Transverse colon (tissue), 4 donors: ENCODE results near the gene DEFB123. TPM values are rescaled to one million over a fixed set of nuclear protein-coding genes. Genes with fewer than 3 reads are reported as not detected.

Experiments
- DNase-seq: peaks from one replicate; pipeline ENCODE4 v3.0.0-alpha.2; 2019
- H3K27ac ChIP-seq, 4 donors: fragments of 200-600 bp; sonication (generic); 2 replicates each; pipeline ENCODE4 v1.5.1; 2016 to 2018; ENCODE audit warnings: inconsistent platforms in 4 of 4
- H3K27me3 ChIP-seq: fragments of 200-600 bp; sonication (generic); 2 replicates; pipeline ENCODE4 v1.5.1; 2017; ENCODE audit warnings: inconsistent platforms
- H3K36me3 ChIP-seq, 4 donors: fragments of 200-600 bp; sonication (generic); 2 replicates each; pipeline ENCODE4 v1.5.1; 2017 to 2019; ENCODE audit warnings: inconsistent platforms in 4 of 4
- H3K4me1 ChIP-seq, 4 donors: fragments of 200-600 bp; sonication (generic); 2 replicates each; pipeline ENCODE4 v1.5.1; 2017 to 2020; ENCODE audit warnings: inconsistent platforms in 4 of 4
- H3K4me3 ChIP-seq, 4 donors: fragments of 200-600 bp; sonication (generic); 1 replicate in 1 of 4; 2 replicates in 3 of 4; pipeline versions ENCODE4 v1.5.1 to v1.6.1; 2017 to 2019; ENCODE audit warnings: inconsistent platforms in 4 of 4
- H3K9me3 ChIP-seq, 2 donors: fragments of 200-600 bp; sonication (generic); 2 replicates each; pipeline ENCODE4 v1.5.1; 2017 to 2019; ENCODE audit warnings: inconsistent platforms in 2 of 2
- EP300 ChIP-seq: sonication (generic); formaldehyde crosslinking; IDR thresholded peaks from one replicate; pipeline ENCODE4 v1.6.1; 2017; ENCODE audit warnings: antibody characterized with exemption, low read depth
- POLR2A ChIP-seq: fragments of 450-650 bp; IDR thresholded peaks from one replicate; pipeline ENCODE4 v1.6.1; 2016; ENCODE audit warnings: antibody characterized with exemption, mild to moderate bottlenecking, moderate library complexity
- POLR2AphosphoS5 ChIP-seq, 3 donors: sonication (generic); formaldehyde crosslinking; IDR thresholded peaks; one replicate each; pipeline ENCODE4 v1.6.1; 2016; ENCODE audit warnings: antibody characterized with exemption in 3 of 3
- WGBS, 2 donors: methylation state at CpG; one replicate each; pipeline ENCODE4 v1.1.5; 2018; ENCODE audit warnings: low coverage in 1 of 2; 5-methylcytosine and 5-hydroxymethylcytosine counted together
- in situ Hi-C, 4 donors: fragments of 200-750 bp; cut with MboI; loops; one replicate each; pipeline versions ENCODE4 v1.15.0 to v1.15.1; 2017; ENCODE audit warnings: low sequenced_read_pairs in 3 of 4, low pct_ligation_motif_present in 1 of 4, low pct_unique_long_range_greater_than_20kb in 1 of 4
- intact Hi-C: fragments of 100-400 bp; cut with DNase I; formaldehyde crosslinking; loops from one replicate; pipeline ENCODE4 v1.15.1; 2023; ENCODE audit warnings: low total_unique reads
- total RNA-seq, 4 donors: library from RNA; depleted of rRNA; stranded (reverse); fragments of >200 nt; gene quantifications; one replicate each; pipeline ENCODE4 v1.1.0, GENCODE V29; 2016
- TF ChIP-seq, protein P1 (sequence below), 5 experiments: fragments of 200-600 bp in 3 of 5; fragments of 450-650 bp in 2 of 5; sonication (generic) in 3 of 5; IDR thresholded peaks; 1 replicate in 2 of 5; 2 replicates in 3 of 5; pipeline ENCODE4 v1.5.1; 2016 to 2017; ENCODE audit warnings: antibody characterized with exemption in 5 of 5, inconsistent platforms in 3 of 5, mild to moderate bottlenecking in 2 of 5, moderate library complexity in 1 of 5

Gene DEFB123
- total RNA-seq, 4 donors from 2014 or later, result not detected

DNA sequence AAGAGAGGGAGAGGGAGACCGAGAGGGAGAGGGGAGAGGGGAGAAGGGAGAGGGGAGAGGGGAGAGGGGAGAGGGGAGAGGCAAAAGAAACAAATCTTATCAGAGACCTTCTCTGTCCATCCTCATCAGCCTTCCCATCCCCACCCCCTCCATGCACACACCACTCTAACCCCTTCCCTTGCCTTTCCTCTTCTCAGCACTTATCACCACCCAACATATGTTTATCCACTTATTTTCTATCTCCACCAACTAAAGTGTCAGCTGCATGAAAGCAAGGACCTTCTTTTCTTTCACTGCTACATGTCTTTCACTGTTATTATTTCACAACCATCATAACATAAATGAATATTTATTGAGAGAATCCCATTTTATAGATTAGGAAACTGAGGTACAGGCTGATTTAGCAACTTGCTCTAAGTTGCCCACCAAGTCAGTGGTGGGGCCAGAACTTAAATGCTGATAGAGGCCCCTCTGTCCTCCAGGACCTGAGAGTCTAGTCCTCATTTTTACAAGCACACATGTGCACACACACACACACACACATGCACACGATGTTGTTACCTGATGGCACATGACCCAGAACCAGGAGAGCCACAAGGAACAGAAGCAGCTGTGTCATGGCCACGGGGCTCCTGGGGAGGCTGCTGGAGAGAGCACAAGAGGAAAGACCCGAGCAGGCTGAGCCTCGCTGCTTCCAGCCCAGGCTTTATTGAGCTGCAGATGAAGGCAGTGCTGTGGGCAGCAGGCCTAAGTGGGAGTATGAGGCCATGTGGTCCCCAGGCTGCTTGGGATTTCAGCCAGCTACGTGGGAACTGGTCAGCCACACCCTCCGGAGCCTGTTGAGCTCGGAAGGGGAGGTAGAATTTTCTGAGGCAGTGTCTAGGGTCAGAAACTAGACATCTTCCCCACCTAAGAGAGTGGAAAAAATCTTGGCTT, 32.2 kb downstream of the DEFB123 start:
- no peak for DNase-seq
- H3K9me3 ChIP-seq, result no peaks in the 10 kb centered on the region
- peaks cover 21% of the 10 kb centered on the region for H3K27me3 ChIP-seq
- no peaks in the 10 kb centered on the region for H3K36me3 ChIP-seq
- in situ Hi-C loops (no loop called here), intact Hi-C loops (no loop called here)
- peaks cover 0 to 10% (median 3%) of the 10 kb centered on the region in 4 donors for H3K4me1 ChIP-seq
- H3K4me3 ChIP-seq, result no peak overlapping the region
- WGBS, 2 donors, result 58% methylated on average over 8 of the region's 8 CpGs; no CpG with 5 or more reads in 1 of the 2 donors
- TF ChIP-seq EP300, result no peak
- TF ChIP-seq, protein P1, sequence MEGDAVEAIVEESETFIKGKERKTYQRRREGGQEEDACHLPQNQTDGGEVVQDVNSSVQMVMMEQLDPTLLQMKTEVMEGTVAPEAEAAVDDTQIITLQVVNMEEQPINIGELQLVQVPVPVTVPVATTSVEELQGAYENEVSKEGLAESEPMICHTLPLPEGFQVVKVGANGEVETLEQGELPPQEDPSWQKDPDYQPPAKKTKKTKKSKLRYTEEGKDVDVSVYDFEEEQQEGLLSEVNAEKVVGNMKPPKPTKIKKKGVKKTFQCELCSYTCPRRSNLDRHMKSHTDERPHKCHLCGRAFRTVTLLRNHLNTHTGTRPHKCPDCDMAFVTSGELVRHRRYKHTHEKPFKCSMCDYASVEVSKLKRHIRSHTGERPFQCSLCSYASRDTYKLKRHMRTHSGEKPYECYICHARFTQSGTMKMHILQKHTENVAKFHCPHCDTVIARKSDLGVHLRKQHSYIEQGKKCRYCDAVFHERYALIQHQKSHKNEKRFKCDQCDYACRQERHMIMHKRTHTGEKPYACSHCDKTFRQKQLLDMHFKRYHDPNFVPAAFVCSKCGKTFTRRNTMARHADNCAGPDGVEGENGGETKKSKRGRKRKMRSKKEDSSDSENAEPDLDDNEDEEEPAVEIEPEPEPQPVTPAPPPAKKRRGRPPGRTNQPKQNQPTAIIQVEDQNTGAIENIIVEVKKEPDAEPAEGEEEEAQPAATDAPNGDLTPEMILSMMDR (IDR thresholded peaks at IDR 0.05), result no peak
- no peak overlapping the region for H3K27ac ChIP-seq

DNA sequence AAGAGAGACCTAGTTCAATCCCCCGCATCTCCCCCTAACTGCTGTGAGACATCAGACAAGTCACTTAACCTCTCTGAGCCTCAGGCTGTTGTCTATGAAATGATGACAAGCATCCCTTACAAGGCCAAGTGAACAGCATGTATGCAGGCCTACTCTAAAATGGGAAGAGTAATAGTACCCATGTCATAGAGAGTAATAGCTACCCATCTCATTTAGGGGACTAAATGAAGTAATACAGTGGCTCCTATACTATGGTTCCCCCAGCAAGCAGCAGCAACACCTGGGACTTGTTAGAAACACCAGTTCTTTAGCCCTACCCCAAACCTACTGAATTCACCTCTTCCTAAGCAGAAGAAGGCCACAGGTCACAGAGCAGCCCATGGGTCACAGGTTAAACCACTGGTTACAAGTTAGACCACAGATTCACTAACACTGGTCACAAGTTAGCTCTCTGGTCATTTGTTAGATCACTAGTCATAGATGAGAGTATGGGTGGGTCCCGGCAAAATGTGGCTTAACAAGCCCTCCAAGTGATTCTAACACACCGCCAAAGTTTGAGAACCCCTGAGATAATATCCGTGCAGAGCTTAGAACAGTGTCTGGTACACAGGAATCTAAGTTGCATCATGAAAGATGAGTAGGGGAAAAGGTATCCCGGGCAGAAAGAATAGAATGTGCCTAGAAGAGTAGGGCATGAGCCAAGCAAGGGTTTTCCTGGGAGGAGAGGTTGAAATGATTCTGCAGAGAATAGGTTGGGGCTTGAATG, 33.1 kb downstream of the DEFB123 start:
- Histone ChIP-seq H3K4me1 (peaks cover 0 to 10% (median 3%) of the 10 kb centered on the region in 4 donors), H3K9me3 (no peaks in the 10 kb centered on the region), H3K36me3 (no peaks in the 10 kb centered on the region), H3K27ac (no peak overlapping the region), H3K4me3 (no peak overlapping the region), H3K27me3 (peaks cover 21% of the 10 kb centered on the region)
- in situ Hi-C loops (no loop called here), intact Hi-C loops (no loop called here)
- no peak for DNase-seq
- TF ChIP-seq POLR2A, result no peak
- TF ChIP-seq EP300, result no peak
- no peak for TF ChIP-seq POLR2AphosphoS5 (IDR thresholded peaks at IDR 0.05)
- TF ChIP-seq, protein P1 (IDR thresholded peaks at IDR 0.05), result no peak
- 68 to 83% methylated on average over 2 to 5 of the region's 5 CpGs for WGBS, 2 donors

DNA sequence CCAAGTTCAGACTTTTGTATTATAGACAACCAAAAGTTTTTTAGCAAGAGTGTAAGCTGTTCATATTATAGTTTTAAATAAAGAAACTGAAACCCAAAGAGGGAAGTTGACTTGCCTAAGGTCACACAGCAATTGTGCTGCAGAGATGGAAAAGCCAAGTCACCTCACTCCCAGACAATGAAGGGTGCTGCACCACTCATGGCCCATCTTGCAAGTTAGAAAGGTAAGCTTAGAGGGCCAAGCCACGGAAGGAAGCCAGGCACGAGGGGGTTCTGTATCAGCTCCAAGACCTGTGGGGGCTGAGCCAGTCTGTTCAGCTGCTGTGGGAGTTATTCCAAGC, 33.6 kb downstream of the DEFB123 start:
- peak overlapping the region in 1 of 4 donors; percentile 17 for H3K27ac ChIP-seq
- H3K4me1 ChIP-seq, result peaks cover 0 to 10% (median 3%) of the 10 kb centered on the region in 4 donors
- H3K27me3 ChIP-seq, result peaks cover 21% of the 10 kb centered on the region
- H3K4me3 ChIP-seq, result no peak overlapping the region
- TF ChIP-seq, protein P1 (IDR thresholded peaks at IDR 0.05), result no peak
- no peak for DNase-seq
- intact Hi-C loops, result no loop called here
- no peaks in the 10 kb centered on the region for H3K36me3 ChIP-seq
- H3K9me3 ChIP-seq, result no peaks in the 10 kb centered on the region
- WGBS, 2 donors, result 71% methylated on average over 2 of the region's 2 CpGs; no CpG with 5 or more reads in 1 of the 2 donors
- in situ Hi-C loops, result no loop called here

DNA sequence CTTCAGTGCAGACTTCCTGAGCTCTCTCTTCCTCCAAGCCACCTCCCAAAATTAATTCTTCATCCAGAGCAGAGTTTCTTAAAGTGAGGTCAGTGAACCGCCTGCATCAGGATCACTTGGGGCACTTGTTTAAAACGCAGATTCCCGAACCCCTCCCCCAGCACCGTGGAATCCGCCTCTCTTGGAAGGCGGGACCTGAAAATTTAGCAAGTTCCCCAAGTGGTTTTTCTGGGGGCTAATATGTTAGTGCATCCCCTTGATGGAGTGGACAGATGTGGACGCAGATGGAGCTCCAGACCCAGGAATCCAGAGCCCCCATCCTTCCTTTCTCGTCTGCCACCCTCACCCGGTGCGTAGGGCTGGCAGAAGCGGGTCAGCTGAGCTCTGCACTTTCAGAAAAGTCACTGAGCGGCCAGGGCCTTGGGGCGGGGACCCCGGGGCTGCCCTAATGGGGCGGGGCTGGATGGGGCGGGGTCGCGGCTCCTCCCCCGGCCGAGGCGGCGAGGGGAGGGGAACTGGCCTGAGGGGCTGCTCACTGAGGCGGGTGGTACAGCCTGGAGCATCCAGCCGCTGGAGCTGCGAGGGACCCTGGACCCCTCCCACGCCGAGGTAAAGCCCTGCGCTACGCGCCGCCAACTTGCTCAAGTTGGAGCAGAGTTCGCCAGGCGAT, 34.5 kb downstream of the DEFB123 start, which contains the start of the genes DEFB124 and REM1:
Gene DEFB124, minus strand, starts transcription at position 370 of the 670 bp plus-strand sequence. CDS start 2,114 bp downstream, outside the sequence.
Gene REM1, plus strand, starts transcription at position 531 of the 670 bp plus-strand sequence. CDS start 1,158 bp downstream, outside the sequence.
- intact Hi-C loops, result no loop called here
- H3K4me3 ChIP-seq, result peak within 1 kb of the TSS; percentile 16 to 53 (median 32)
- 25% methylated on average over 24 of the region's 33 CpGs; no CpG with 5 or more reads in 1 of the 2 donors for WGBS, 2 donors
- H3K36me3 ChIP-seq, result no peaks in the 10 kb centered on the region
- in situ Hi-C loops, result no loop called here
- H3K27ac ChIP-seq, result peak within 1 kb of the TSS; percentile 41 to 75 (median 63)
- no peaks in the 10 kb centered on the region for H3K9me3 ChIP-seq
- no peak for DNase-seq
- no peak for TF ChIP-seq POLR2A
- TF ChIP-seq EP300, result no peak
- TF ChIP-seq POLR2AphosphoS5 (IDR thresholded peaks at IDR 0.05), result no peak
- TF ChIP-seq, protein P1 (IDR thresholded peaks at IDR 0.05), result no peak
- H3K27me3 ChIP-seq, result peaks cover 21% of the 10 kb centered on the region
- H3K4me1 ChIP-seq, result peaks cover 0 to 10% (median 3%) of the 10 kb centered on the region in 4 donors
